H1 (cell line): Measurements from ENCODE around the gene OR6Q1.

ENCODE experiments used
- ATF3 ChIP-seq: IDR thresholded peaks from 2 replicates; pipeline ENCODE4 v1.6.1; 2011; ENCODE audit warnings: low read depth, mild to moderate bottlenecking, low read length; ENCODE audit not compliant: insufficient read depth
- BRCA1 ChIP-seq: IDR thresholded peaks from 2 replicates; pipeline ENCODE4 v1.6.1; 2012; ENCODE audit warnings: low read depth, low read length, improper control_type of control experiment
- CTCF ChIP-seq, 3 experiments: IDR thresholded peaks; 1 replicate in 2 of 3; 2 replicates in 1 of 3; pipeline versions ENCODE4 v1.5.1 to v1.6.1; 2011; ENCODE audit warnings: low read length in 3 of 3, mild to moderate bottlenecking in 3 of 3, inconsistent platforms in 2 of 3, low read depth in 1 of 3, moderate library complexity in 1 of 3; ENCODE audit not compliant: insufficient read depth in 1 of 3; ENCODE audit errors: control extremely low read depth in 1 of 3
- EGR1 ChIP-seq: IDR thresholded peaks from 2 replicates; pipeline ENCODE4 v1.6.1; 2011; ENCODE audit warnings: low read depth, low read length, borderline replicate concordance
- EP300 ChIP-seq, 2 experiments: IDR thresholded peaks; 1 replicate in 1 of 2; 2 replicates in 1 of 2; pipeline ENCODE4 v1.6.1; 2011 to 2012; ENCODE audit warnings: low read depth in 2 of 2, low read length in 2 of 2, mild to moderate bottlenecking in 2 of 2, borderline replicate concordance in 1 of 2, inconsistent platforms in 1 of 2, moderate library complexity in 1 of 2
- EZH2 ChIP-seq: fragments of 200-600 bp; sonication (generic); IDR thresholded peaks from 2 replicates; pipeline ENCODE4 v1.7.1; 2012; ENCODE audit warnings: low read depth, mild to moderate bottlenecking, moderate library complexity, low read length, inconsistent platforms; ENCODE audit not compliant: severe bottlenecking
- FOSL1 ChIP-seq: IDR thresholded peaks from 2 replicates; pipeline ENCODE4 v1.6.1; 2011; ENCODE audit warnings: mild to moderate bottlenecking, low read depth, low read length, moderate library complexity; ENCODE audit not compliant: insufficient read depth
- GABPA ChIP-seq: IDR thresholded peaks from 2 replicates; pipeline ENCODE4 v1.6.1; 2011; ENCODE audit warnings: mild to moderate bottlenecking, low read length, moderate library complexity, borderline replicate concordance; ENCODE audit not compliant: insufficient read depth
- KDM1A ChIP-seq: fragments of 200-600, 300-600 bp; sonication (generic); IDR thresholded peaks from 2 replicates; pipeline ENCODE4 v1.7.1; 2016; ENCODE audit warnings: mild to moderate bottlenecking, low read length, borderline replicate concordance
- POLR2A ChIP-seq, 2 experiments: IDR thresholded peaks; 1 replicate in 1 of 2; 2 replicates in 1 of 2; pipeline ENCODE4 v1.6.1; 2011; ENCODE audit warnings: low read depth in 2 of 2, low read length in 2 of 2, mild to moderate bottlenecking in 2 of 2; ENCODE audit errors: control extremely low read depth in 1 of 2
- POLR2AphosphoS5 ChIP-seq: IDR thresholded peaks from 2 replicates; pipeline ENCODE4 v1.6.1; 2011; ENCODE audit warnings: low read depth, low read length

- TF ChIP-seq BRCA1 (no peak), EP300 (IDR thresholded peaks at IDR 0.05; ENCODE audit: borderline replicate concordance in 1 of 2, low read depth in 2 of 2, low read length in 2 of 2) (no peak), FOSL1 (no peak), EZH2 (no peak), GABPA (no peak), CTCF (IDR thresholded peaks at IDR 0.05; ENCODE audit: control extremely low read depth in 1 of 3, insufficient read depth in 1 of 3, low read depth in 1 of 3, low read length in 3 of 3) (no peak), ATF3 (no peak), EGR1 (no peak), POLR2A (IDR thresholded peaks at IDR 0.05; ENCODE audit: control extremely low read depth in 1 of 2, low read depth in 2 of 2, low read length in 2 of 2) (no peak), KDM1A (no peak), POLR2AphosphoS5 (no peak)
Measured at GRCh38 chr11:58055806-58056401, 25.2 kb downstream of the OR6Q1 start.
